NCI-H82 (cell line): ENCODE measurements around the gene GSTA4.
"Not testable (repeated sequence)": the region's sequence is repeated elsewhere in the genome, so short reads cannot be mapped to it uniquely, and the experiment has no call there.

Experiments used
- DNase-seq: peaks from one replicate; lab custom pipeline; 2025; lab: John Stamatoyannopoulos, UW

The GSTA4 gene

GRCh38 chr6:52972989-52973388 lies 22.1 kb downstream of the GSTA4 start:
- peak; percentile 33 for DNase-seq

- no peak for DNase-seq
These were observed 25.7 kb downstream of the GSTA4 start for GRCh38 chr6:52969359-52969758.

GRCh38 chr6:52966101-52966500 lies 29.0 kb downstream of the GSTA4 start:
- DNase-seq, result no peak

GRCh38 chr6:52965380-52965779 lies 29.7 kb downstream of the GSTA4 start:
- DNase-seq, result peak; percentile 54

- DNase-seq, result no peak
These were observed 30.8 kb downstream of the GSTA4 start for GRCh38 chr6:52964318-52964717.

GRCh38 chr6:52962701-52963100 lies 32.4 kb downstream of the GSTA4 start:
- no peak for DNase-seq

GRCh38 chr6:52961022-52961421 lies 34.1 kb downstream of the GSTA4 start:
- not testable (repeated sequence) for DNase-seq

GRCh38 chr6:52960211-52960610 lies 34.9 kb downstream of the GSTA4 start:
- DNase-seq, result not testable (repeated sequence)

- no peak for DNase-seq
These were observed 36.4 kb downstream of the GSTA4 start for GRCh38 chr6:52958546-52959255.

GRCh38 chr6:52955871-52956270 lies 39.2 kb downstream of the GSTA4 start:
- peak; percentile 98 for DNase-seq

GRCh38 chr6:52953911-52954839 lies 40.9 kb downstream of the GSTA4 start:
- no peak for DNase-seq

- DNase-seq, result no peak
These were observed 48.8 kb downstream of the GSTA4 start for GRCh38 chr6:52946306-52946705.

GRCh38 chr6:52942821-52943220 lies 52.3 kb downstream of the GSTA4 start:
- DNase-seq, result not testable (repeated sequence)

- no peak for DNase-seq
These were observed 52.9 kb downstream of the GSTA4 start for GRCh38 chr6:52942221-52942620.

GRCh38 chr6:52937908-52938307 lies 57.2 kb downstream of the GSTA4 start:
- no peak for DNase-seq

- no peak for DNase-seq
These were observed 61.3 kb downstream of the GSTA4 start for GRCh38 chr6:52933778-52934177.

GRCh38 chr6:52931351-52931750 lies 63.7 kb downstream of the GSTA4 start:
- peak; percentile 81 for DNase-seq

- no peak for DNase-seq
These were observed 65.5 kb downstream of the GSTA4 start for GRCh38 chr6:52929321-52930164.
